CD4-positive, alpha-beta T cell treated with Interleukin-4 for 4 hours (primary cell): ENCODE data around the gene EXOG.

ENCODE experiments used
- DNase-seq: peaks from one replicate; pipeline ENCODE4 v3.0.0-alpha.2; 2020

Gene EXOG

DNA sequence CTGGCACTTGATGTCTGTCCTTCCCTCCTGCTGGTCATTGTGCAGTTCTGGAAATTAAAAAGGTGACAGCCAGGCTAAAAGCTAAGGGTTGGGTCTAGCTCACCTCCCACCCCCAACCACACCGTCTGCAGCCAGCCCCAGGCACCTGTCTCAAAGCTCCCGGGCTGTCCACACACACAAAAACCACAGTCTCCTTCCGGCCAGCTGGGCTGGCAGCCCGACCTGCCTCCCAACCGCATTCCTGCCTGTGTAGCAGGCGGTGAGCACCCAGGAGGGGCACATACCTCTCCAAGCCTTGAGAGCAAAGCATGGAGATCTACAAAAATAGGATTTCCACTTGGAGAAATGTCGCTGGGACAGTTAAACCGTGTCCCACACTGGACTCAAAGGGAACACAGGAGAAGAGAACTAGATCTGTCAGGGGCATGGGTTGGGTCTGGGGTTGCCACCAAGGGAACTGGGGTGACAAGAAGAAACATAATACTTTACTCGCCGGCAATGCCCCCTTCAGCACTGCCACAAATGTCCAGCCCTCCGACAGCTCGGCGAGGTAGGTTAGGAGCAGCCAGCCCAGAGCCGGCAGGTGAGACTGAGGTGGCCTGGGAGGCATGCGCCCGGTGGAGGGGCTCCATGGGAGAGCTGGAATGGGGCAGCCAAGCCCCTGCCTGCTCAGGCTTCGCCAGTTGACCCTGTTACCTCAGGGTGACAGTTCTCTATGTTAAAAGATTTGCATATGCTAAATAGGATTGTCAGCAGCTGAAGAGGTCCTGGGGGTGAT lies 52.2 kb downstream of the EXOG start:
- no peak for DNase-seq

DNA sequence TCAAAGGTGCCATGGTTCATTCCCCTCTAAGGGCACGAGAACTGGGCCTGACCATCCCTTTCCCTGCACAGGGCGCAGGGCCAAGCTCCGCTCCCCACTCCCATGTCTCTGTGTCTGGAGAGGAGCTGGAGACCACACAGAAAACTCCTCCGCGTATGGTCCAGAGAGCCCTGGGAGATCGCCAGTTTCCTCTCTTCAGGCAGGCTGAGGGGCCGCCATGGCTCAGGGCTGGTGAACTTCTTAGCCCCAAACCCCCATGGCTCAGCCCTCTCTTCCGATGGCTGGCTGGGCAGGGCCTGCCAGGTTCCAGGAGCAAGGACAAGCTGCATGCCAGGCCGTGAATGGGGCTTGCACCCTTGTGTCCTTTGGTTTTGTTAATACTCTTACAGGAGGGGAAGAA lies 52.9 kb downstream of the EXOG start:
- no peak for DNase-seq

DNA sequence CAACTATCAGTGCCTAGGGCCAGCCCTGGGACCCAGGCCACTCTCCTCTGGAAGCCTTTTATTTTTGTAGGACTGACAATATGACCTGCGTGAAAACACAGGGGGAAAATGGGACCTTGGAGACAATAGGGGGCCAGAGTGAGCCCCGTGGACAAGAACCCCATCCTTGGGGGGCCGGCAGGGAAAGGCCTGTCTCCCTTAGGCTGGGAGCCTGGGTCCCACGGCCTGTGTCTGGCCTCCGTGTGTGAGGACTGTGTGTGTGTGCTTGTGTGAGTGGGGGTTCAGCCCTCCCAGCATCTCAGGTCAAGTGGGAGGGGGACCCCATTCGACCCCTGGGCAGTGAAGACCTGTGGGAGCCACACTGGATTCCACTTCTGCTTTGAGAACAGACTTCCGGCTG lies 53.3 kb downstream of the EXOG start:
- DNase-seq: no peak

DNA sequence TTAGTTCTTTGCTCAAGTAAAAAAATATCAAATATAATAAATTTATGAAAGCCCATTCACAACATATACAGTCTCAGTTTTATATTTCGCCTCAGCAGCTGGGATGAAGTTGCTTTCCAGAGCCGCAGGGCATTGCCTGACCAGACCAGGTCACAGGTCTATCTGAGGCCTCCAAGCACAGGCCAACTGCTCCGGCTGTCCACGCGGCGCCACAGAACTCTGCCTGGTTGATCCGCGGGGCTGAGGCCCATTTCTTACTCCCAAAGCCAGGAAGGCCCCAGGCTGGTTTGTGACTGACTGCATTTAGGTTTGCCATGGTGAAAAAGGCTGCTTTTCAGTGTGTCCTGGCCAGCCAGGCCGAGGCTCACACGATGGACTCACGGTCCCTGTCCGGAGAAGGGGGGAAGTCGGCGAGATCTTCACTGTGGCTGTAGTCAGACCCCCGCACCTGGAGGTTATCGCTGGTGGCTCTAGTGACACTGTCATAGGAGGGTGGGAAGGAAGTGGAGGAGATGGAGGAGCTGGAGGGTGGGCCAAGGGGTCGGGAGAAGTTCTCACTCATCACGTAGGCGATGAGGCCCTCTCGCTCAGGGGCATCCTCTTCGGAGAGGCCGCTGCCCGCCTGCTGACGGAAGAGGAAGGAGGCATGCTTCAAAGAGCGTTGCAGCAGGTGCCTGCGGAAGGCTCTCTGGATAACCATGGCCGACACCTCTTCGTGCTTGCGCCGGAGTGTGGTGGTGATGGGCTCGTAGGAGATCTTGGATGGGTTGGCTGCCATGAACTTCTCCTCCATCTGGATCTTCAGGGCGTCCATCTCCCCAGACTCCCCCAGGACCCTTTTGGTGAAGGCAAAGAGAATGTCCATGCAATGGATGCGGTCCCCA lies 54.1 kb downstream of the EXOG start:
- no peak for DNase-seq

DNA sequence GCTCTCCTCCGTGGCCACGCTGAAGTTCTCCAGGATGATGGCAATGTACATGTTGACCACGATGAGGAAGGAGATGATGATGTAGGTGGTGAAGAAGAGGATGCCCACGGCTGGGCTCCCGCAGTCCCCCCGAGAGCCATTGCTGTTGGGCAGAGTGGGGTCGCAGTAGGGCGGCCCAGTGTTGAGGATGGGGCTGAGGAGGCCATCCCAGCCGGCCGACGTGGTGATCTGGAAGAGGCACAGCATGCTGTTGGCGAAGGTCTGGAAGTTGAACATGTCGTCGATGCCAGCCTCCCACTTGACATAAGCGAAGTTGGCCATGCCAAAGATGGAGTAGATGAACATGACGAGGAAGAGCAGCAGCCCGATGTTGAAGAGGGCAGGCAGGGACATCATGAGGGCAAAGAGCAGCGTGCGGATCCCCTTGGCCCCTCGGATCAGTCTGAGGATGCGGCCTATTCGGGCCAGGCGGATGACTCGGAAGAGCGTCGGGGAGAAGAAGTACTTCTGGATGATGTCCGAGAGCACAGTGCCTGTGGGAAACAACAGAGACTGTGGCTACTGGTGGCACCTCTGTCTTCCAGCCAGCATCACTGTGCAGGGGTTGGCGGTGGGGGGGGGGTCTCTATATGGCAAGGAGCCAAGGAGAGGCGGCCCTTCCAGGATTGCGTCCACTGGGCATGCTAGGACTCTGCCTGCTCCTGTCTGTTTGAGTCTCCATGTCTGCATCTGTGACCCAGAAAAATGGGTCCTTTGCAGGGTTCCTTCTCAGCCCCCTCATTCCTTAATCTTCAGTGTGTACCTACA lies 55.1 kb downstream of the EXOG start:
- no peak for DNase-seq

DNA sequence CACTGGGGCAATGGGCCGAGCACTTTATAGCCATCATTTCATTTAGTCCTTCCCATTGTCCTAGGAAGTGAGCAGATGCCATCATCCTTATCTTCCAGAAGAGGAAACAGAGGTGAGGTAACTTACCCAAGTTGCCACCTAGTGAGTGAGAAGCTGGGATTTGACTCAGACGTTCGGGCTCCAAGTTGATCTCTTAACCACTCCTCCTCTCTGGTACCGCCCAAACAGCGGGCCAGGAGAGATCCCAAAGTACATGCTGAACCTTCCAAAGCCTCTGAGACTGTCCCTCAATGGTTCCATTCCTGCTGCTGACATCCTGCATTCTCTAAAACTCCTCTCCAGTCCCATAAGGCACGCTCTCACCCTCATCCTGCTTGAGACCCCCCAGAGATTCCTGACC lies 56.2 kb downstream of the EXOG start:
- DNase-seq: no peak

DNA sequence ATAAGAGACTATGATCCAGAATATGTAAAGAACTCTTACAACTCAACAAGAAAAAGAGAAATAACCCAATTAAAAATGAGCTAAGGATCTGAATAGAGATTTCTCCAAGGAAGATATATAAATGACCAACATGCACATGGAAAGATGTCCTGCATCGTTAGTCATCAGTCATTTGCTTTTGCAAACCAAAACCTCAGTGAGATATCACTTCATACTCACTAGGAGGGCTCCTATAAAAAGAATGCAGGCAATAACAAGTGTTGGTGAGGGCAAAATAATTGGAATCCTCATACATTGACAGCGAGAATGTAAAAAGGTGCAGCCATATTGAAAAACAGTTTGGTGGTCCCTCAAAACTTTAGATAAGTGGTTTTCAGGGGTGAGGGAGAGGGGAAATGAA lies 56.9 kb downstream of the EXOG start:
- DNase-seq: no peak

DNA sequence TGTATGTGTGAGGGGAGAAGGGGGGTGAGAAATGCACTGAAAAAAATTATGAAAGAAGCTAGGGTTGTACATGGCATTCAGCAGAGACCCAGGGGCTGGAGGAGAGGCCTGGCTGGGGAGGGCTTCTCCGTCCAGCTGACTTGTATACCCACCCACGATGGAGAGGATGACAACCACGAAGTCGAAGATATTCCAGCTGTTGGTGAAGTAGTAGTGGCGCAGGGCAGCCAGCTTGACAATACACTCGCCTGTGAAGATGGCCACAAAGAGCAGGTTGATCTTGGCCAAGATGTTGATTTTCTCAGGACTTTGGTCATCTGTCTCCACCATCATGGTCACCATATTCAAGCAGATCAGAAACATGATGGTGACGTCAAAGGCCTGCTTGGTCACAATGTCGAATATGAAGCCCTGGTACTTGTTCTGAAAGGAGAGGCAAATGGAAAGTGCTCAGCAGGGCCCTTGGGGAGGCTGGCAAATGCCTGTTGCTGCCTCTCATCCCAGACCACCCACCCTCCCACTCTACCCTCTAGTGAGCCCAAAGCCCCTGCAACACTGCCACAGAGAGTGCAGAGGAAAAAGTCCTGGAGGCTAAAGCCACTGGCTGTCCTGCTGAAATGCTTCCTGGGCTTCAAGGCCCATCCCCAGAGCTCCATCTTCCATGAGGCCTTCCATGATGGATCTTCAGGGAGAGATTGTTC lies 58.1 kb downstream of the EXOG start:
- DNase-seq: no peak

DNA sequence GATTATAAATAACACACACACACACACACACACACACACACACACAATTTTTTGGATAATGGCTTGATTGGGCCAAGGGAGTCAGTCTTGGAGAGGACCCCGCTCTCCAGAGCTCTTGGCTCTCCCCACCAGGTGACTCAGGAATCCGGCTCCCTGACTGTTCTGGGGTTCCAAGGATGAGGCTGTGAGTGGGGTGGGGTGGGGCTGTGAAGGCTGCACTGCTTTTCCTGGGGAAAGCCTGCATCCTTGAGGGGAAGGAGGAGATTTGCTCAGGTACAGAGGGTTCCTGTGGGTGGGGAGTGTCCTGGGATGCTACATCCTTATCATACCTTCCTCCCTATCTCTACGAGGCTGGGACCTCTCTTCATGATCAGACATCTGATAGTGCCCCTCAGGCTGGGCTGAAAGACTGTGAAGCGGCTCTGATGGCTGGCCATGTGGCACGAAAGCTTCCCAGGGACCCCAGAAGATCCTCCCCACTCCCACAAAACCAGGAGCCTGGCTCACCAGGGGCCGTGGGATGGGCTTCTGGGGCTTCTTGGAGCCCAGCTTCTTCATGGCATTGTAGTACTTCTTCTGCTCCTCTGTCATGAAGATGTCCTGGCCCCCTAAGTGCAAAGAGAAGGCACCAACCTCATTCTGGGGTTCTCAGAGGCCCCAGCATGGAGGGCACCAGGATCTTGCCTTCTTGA lies 59.2 kb downstream of the EXOG start:
- no peak for DNase-seq

DNA sequence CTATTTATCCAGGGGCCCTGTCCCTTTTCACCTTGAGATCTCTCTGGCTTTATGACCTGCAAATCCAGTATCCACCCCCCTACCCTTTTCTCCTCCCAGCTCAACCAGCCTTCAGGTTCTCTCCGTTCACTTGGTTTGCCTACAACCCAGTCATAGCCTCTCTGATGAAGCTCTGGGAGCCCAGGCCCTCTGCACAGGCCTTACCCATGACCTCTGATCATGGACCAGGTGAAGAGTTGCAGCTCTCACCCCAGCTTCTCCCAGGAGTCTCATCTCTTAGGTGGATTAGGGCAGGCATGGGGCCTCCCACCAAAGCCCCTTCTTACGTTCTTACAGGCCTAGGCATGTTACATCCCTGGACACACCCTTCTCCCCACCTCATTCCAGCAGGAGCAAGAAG lies 59.8 kb downstream of the EXOG start:
- no peak for DNase-seq

DNA sequence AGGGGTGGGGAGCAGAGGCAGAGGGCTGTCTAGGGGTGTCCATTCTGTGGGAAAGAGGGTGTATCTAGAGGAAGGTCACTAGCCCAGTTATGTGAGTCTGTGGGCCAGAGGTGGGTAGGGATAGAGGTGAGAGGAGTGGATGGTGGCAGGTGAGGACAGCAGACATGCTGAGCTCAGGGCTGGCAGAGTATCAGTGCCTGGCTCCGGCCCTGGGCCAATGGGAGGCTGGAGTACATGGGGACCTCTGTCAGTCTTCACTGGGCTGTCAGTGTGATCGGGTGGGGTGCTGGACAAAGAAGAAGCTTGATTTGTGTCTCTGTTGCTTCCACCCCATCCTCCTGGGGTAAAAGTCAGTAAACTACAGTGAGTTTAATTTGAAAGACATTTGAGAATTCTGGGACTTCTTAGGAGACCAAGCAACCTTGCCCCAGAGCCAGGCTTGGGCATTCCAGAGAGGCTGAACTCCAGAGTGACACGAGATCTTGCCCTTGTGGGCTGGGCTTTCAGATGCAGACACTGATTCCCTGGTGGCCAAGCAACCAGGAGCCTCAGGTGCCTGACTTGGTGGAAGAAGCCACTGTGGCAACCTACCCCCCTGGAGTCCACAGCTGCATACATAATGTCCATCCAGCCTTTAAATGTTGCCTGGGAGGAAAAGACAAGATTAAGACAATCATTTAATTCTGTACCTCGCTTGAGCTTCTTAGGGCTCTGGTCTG lies 60.7 kb downstream of the EXOG start:
- DNase-seq: no peak

DNA sequence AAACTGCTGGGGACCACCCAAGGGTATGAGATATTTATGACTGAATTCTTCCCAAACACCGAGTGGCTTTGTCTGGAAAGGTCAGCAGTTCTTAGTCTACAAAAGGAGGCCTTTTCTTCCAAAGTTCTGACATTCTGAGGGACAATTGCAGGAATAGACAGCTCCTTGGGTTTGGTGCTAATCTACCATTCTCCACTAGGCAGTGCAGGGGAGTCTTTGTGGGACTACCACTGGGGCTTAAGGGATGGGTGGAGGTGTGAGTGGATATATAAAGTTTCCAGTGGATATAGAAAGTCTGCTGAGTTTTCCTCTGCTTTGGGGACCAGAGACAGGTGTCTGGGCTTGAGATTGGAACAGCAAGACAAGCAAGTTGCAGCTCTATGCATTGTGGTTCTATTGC lies 62.7 kb downstream of the EXOG start:
- DNase-seq: no peak

DNA sequence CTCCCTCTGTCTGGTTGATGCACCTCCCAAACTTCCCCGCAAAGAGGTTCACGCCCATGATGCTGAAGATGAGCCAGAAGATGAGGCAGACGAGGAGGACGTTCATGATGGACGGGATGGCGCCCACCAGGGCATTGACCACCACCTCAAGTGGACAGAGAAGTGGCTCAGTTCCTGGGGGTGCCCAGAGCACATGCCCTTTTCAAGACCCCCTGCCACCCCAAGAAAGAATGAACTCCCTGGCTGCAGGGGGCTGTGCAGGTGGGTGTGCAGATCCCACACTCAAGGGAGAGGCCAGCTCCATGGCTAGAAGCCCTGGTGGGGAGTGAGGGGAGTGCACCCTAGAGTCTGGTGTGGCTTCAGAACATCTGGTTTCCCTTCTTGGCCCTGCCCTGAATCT lies 64.1 kb downstream of the EXOG start:
- no peak for DNase-seq

DNA sequence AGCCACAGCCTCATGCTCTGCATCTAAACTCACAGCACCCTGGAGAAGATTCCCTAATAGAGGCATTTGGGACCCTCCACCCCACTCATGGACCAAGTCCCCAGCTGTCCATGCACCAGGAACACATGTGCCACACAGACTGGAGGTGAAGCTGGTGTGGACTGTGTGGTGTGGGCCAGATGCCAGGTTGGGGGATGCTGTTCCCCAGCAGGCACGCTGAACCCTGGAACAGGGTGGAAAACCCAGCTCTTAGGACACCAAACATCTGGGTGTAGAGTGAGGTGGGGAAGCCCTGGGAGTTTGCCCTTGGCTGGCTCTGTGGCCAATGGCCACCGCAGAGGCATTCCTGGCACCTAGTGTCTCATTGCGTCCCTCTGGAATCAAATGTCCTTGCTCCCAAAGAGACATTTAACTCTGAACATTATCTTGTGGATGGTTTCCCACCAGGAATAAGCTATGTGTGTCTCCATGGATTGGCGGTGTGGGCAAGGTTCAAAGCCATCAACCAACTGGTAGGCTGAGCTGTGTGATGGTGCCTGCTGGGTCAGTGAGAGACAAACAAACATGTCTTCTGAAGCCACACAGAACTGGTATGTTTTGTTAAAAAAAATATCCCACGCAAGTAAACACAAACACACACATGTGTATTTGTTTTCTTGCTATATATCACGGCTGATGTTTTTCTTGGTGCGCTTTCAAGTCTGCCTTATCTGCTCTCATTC lies 65.0 kb downstream of the EXOG start:
- no peak for DNase-seq

DNA sequence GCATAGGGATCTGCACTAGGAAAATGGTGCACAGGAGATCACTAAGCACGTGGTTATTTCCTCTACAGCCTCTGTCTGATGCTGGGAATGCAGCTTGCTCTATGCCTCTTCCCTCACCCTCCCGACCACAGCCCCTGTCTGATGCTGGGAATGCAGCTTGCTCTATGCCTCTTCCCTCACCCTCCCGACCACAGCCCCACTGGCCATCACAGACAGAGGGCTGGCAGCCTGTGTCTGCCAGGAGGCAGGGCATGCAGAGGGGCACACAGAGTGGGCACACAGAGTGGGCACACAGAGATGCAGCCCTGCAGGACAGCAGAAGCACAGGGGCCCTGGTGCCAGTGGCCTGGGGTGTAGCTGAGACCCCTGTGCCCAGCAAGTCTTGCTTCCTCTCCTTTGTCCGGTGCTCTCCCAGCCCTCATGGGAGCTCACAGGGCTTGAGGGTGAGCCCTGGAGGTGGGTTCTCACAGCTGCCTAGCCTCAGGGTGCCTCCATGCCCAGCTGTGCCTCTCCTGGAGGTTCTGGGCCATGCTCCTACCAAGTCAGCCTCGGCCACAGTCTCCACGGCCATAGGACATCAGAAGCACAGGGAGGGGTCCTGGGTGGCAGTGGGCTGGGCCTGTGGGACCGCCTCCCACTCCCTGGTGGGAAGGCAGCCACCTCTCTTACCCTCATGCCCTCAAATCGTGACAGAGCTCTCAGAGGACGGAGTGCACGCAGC lies 65.8 kb downstream of the EXOG start:
- DNase-seq: no peak

DNA sequence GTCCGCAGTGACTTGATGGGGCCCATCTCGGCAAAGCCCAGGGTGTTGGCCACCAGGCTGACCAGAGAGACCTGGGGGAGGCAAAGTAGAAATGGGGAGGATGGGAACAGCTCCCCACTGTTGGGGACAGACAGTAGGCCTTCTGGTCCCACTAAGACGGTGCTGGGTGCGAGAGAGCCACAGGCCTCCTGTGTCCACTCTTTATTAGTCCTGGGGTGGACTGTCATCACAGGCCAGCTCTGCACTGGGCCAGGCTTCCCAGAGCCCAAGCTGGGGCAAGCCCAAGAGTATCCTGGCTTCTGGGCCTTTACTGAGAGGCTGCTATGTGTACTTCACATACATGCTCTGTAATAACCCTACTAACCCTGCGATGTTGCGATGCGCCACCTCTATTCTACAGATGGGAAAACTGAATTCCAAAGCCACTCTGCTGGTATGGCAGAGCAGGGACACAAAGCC lies 66.4 kb downstream of the EXOG start:
- no peak for DNase-seq

DNA sequence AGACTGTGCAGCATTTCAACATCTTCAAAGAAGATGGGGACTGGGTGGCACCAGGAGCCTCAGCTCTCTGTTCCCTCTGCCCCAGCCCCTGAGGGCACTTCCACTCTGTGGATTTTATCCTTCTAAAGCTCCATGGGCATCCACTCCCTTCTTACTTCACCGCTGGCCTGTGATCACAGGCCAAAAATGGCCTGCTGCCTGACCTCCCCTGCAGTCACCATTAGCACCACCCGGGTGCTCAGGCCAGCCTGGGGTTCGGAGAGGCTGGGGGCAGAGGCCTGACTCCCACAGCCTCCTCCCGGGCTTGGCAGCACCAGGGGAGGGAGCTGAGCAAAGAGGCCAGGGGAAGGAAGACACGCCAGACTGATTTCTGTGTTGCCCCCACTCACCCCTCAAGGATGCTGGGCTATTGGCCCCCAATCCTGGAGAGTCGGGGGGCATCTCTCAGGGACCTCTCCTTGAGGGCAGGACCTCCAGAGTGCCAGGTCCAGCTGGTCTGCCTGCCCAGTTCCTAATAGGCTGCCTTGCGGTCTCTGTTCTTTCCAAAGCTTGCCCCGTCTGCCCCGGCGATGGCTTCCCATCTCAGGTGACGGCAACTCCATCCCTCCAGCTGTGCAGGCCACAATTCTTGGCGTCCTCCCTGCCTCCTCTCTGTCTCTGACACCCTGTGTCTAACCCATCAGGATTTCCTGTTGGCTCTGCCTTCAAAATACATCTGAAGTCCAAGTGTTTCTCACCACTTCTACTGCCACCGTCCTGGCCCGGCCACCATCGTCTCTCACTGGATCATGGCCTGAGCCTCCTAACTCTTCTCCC lies 67.1 kb downstream of the EXOG start:
- no peak for DNase-seq

DNA sequence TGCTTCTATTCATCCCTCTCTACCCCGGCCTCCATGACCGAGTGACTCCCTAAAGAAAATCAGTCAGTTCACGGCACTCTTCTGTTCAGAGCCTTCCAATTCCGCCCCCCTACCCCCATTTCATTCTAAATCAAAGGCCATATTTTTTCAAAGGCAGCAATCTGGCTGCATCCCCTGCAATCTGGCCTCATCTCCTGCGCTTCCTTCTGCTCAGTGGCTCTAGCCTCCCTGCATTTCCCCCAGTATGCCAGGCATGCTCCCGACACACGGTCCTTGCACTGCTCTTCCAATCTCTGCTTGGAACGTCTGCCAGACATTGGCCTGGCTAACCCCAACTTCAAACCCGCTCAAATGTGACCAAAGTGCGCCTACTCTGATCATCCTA lies 67.7 kb downstream of the EXOG start:
- DNase-seq: no peak
